Measurements from ENCODE around the gene NDUFA3. TPM values are rescaled to one million over a fixed set of nuclear protein-coding genes. Genes with fewer than 3 reads are reported as not detected.

Gene NDUFA3
- total and polyA plus RNA-seq, 2 of the 13 experiments (the other 11 are each of a cell fraction or from before 2014, with no cell fraction given): 31.6 to 75.4 TPM

DNA sequence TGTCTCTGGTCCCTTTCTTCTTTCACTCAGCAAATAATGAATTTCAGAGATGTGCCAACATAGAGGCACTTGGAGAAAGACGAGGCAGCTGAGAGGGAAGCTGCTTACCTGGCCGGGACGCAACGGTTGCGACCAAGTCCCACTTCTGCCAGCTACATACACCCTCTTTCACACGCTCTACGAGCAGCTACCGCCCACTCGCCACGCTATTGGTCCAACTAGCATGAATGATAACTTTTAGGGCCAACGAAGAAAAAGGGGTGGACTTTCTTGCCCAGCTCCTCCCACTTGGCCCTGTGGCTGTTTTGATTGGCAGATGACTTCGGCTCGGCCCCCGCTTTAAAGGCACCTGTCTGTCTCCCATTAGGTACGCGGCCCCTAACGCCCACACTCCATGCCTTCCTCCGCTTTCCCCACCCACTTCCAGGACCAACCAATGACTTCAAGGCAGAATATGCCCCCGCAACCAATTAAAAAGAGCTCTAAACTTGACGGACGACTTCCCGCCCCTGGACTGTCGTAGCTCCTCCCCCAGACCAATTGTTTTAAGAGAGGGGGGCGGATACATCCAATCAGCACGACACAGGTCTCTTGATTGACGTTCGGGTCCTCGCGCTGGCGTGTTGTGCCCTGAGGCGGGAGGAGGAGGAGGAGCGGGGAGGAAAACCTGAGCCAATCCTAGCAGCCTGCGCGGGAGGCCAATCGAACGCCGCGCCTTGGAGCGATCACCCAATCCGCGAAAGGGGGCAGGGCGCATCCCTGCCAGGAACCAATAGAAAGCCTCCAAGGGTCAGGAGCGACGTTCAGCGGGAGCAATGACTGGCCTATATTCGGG is 34.4 kb downstream of the NDUFA3 start (continued):
- TF ChIP-seq, protein P1, sequence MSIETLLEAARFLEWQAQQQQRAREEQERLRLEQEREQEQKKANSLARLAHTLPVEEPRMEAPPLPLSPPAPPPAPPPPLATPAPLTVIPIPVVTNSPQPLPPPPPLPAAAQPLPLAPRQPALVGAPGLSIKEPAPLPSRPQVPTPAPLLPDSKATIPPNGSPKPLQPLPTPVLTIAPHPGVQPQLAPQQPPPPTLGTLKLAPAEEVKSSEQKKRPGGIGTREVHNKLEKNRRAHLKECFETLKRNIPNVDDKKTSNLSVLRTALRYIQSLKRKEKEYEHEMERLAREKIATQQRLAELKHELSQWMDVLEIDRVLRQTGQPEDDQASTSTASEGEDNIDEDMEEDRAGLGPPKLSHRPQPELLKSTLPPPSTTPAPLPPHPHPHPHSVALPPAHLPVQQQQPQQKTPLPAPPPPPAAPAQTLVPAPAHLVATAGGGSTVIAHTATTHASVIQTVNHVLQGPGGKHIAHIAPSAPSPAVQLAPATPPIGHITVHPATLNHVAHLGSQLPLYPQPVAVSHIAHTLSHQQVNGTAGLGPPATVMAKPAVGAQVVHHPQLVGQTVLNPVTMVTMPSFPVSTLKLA (IDR thresholded peaks at IDR 0.05): peak; percentile 67
- TF ChIP-seq, protein P2, sequence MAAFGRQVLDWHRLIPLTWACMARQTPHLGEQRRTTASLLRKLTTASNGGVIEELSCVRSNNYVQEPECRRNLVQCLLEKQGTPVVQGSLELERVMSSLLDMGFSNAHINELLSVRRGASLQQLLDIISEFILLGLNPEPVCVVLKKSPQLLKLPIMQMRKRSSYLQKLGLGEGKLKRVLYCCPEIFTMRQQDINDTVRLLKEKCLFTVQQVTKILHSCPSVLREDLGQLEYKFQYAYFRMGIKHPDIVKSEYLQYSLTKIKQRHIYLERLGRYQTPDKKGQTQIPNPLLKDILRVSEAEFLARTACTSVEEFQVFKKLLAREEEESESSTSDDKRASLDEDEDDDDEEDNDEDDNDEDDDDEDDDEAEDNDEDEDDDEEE (CRISPR knock-in tag; IDR thresholded peaks at IDR 0.05): no peak
- TF ChIP-seq FOXP1 (IDR thresholded peaks at IDR 0.05) (no peak), FOXP1 (CRISPR knock-in tag; IDR thresholded peaks at IDR 0.05) (no peak), ISX (CRISPR knock-in tag; conservative IDR thresholded peaks at IDR 0.05) (no peak), EEA1 (CRISPR knock-in tag; IDR thresholded peaks at IDR 0.05; ENCODE audit: borderline replicate concordance) (no peak), TCF7 (IDR thresholded peaks at IDR 0.05; ENCODE audit: low read depth) (no peak), SP140L (CRISPR knock-in tag; IDR thresholded peaks at IDR 0.05; ENCODE audit: borderline replicate concordance) (no peak), ZNF773 (CRISPR knock-in tag; IDR thresholded peaks at IDR 0.05; ENCODE audit: borderline replicate concordance) (no peak), NCOR1 (IDR thresholded peaks at IDR 0.05; ENCODE audit: borderline replicate concordance, low read length) (peak; percentile 39; the same call in 1 of the 2 replicates), NCOA5 (CRISPR knock-in tag; IDR thresholded peaks at IDR 0.05) (no peak), PLRG1 (conservative IDR thresholded peaks at IDR 0.05) (no peak), ELF3 (CRISPR knock-in tag; IDR thresholded peaks at IDR 0.05) (no peak; the same call in 1 of the 2 replicates), BORCS8-MEF2B (CRISPR knock-in tag; IDR thresholded peaks at IDR 0.05) (no peak), YEATS2 (CRISPR knock-in tag; IDR thresholded peaks at IDR 0.05; ENCODE audit: borderline replicate concordance) (peak; percentile 57; the same call in 1 of the 2 replicates), ZNF343 (CRISPR knock-in tag; IDR thresholded peaks at IDR 0.05) (0 out of 2 replicates have a peak, but pooled peaks have one; percentile 52), ZFYVE20 (CRISPR knock-in tag; IDR thresholded peaks at IDR 0.05; ENCODE audit: borderline replicate concordance, low read depth) (no peak), MATR3 (CRISPR knock-in tag; IDR thresholded peaks at IDR 0.05) (no peak), NR3C1 (CRISPR knock-in tag; IDR thresholded peaks at IDR 0.05) (no peak), ARHGAP35 (CRISPR knock-in tag; IDR thresholded peaks at IDR 0.05; ENCODE audit: borderline replicate concordance) (no peak)
- TF ChIP-seq, protein P3, sequence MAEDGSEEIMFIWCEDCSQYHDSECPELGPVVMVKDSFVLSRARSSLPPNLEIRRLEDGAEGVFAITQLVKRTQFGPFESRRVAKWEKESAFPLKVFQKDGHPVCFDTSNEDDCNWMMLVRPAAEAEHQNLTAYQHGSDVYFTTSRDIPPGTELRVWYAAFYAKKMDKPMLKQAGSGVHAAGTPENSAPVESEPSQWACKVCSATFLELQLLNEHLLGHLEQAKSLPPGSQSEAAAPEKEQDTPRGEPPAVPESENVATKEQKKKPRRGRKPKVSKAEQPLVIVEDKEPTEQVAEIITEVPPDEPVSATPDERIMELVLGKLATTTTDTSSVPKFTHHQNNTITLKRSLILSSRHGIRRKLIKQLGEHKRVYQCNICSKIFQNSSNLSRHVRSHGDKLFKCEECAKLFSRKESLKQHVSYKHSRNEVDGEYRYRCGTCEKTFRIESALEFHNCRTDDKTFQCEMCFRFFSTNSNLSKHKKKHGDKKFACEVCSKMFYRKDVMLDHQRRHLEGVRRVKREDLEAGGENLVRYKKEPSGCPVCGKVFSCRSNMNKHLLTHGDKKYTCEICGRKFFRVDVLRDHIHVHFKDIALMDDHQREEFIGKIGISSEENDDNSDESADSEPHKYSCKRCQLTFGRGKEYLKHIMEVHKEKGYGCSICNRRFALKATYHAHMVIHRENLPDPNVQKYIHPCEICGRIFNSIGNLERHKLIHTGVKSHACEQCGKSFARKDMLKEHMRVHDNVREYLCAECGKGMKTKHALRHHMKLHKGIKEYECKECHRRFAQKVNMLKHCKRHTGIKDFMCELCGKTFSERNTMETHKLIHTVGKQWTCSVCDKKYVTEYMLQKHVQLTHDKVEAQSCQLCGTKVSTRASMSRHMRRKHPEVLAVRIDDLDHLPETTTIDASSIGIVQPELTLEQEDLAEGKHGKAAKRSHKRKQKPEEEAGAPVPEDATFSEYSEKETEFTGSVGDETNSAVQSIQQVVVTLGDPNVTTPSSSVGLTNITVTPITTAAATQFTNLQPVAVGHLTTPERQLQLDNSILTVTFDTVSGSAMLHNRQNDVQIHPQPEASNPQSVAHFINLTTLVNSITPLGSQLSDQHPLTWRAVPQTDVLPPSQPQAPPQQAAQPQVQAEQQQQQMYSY (CRISPR knock-in tag; IDR thresholded peaks at IDR 0.05): no peak
- TF ChIP-seq, protein P4, sequence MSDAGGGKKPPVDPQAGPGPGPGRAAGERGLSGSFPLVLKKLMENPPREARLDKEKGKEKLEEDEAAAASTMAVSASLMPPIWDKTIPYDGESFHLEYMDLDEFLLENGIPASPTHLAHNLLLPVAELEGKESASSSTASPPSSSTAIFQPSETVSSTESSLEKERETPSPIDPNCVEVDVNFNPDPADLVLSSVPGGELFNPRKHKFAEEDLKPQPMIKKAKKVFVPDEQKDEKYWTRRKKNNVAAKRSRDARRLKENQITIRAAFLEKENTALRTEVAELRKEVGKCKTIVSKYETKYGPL (CRISPR knock-in tag; IDR thresholded peaks at IDR 0.05): no peak
- TF ChIP-seq, protein P5, sequence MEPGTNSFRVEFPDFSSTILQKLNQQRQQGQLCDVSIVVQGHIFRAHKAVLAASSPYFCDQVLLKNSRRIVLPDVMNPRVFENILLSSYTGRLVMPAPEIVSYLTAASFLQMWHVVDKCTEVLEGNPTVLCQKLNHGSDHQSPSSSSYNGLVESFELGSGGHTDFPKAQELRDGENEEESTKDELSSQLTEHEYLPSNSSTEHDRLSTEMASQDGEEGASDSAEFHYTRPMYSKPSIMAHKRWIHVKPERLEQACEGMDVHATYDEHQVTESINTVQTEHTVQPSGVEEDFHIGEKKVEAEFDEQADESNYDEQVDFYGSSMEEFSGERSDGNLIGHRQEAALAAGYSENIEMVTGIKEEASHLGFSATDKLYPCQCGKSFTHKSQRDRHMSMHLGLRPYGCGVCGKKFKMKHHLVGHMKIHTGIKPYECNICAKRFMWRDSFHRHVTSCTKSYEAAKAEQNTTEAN (CRISPR knock-in tag; conservative IDR thresholded peaks at IDR 0.05): no peak
